H9 (cell line): ENCODE measurements around the gene ZNF292. TPM values are rescaled to one million over a fixed set of nuclear protein-coding genes. Genes with fewer than 3 reads are reported as not detected.

ENCODE experiments used
- DNase-seq: peaks from one replicate; pipeline ENCODE4 v3.0.0-alpha.2; 2017
- H2AFZ ChIP-seq: one replicate; pipeline ENCODE4 v1.6.1; 2013; ENCODE audit warnings: mild to moderate bottlenecking, low read length, control low read depth, moderate library complexity
- H2AK5ac ChIP-seq: 2 replicates; pipeline ENCODE4 v1.6.1; 2013; ENCODE audit warnings: low read length, control low read depth, mixed read lengths; ENCODE audit not compliant: insufficient read length
- H2BK120ac ChIP-seq: one replicate; pipeline ENCODE4 v1.6.1; 2013; ENCODE audit warnings: low read depth, mild to moderate bottlenecking, low read length, control low read depth, inconsistent platforms; ENCODE audit not compliant: poor library complexity, severe bottlenecking
- H2BK12ac ChIP-seq: 2 replicates; pipeline ENCODE4 v1.6.1; 2013; ENCODE audit warnings: low read length, control low read depth, mixed read lengths, low read depth; ENCODE audit not compliant: insufficient read length
- H2BK15ac ChIP-seq: 2 replicates; pipeline ENCODE4 v1.6.1; 2013; ENCODE audit warnings: low read depth, low read length, control low read depth
- H2BK20ac ChIP-seq: one replicate; pipeline ENCODE4 v1.6.1; 2013; ENCODE audit warnings: low read depth, mild to moderate bottlenecking, low read length, control low read depth, inconsistent platforms; ENCODE audit not compliant: poor library complexity, severe bottlenecking
- H2BK5ac ChIP-seq: 2 replicates; pipeline ENCODE4 v1.6.1; 2013; ENCODE audit warnings: low read length, control low read depth, mixed read lengths; ENCODE audit not compliant: insufficient read length
- H3K14ac ChIP-seq: 2 replicates; pipeline ENCODE4 v1.6.1; 2013; ENCODE audit warnings: low read length, control low read depth; ENCODE audit not compliant: insufficient read depth
- H3K18ac ChIP-seq: 2 replicates; pipeline ENCODE4 v1.6.1; 2013; ENCODE audit warnings: low read depth, mild to moderate bottlenecking, mixed read lengths, low read length, control low read depth; ENCODE audit not compliant: insufficient read length
- H3K23ac ChIP-seq: 2 replicates; pipeline ENCODE4 v1.6.1; 2013; ENCODE audit warnings: low read length, control low read depth, mixed read lengths, low read depth; ENCODE audit not compliant: insufficient read length
- H3K23me2 ChIP-seq: 2 replicates; pipeline ENCODE4 v1.6.1; 2013; ENCODE audit warnings: low read depth, mild to moderate bottlenecking, mixed read lengths, low read length, control low read depth; ENCODE audit not compliant: insufficient read length, poor library complexity, severe bottlenecking
- H3K27ac ChIP-seq: 2 replicates; pipeline ENCODE4 v1.5.1; 2013; ENCODE audit warnings: low read length, control low read depth, mixed read lengths, low read depth; ENCODE audit not compliant: insufficient read length
- H3K27me3 ChIP-seq: 2 replicates; pipeline ENCODE4 v1.6.1; 2013; ENCODE audit warnings: low read length, control low read depth, inconsistent platforms; ENCODE audit not compliant: insufficient read depth
- H3K4ac ChIP-seq: 2 replicates; pipeline ENCODE4 v1.6.1; 2013; ENCODE audit warnings: low read depth, mild to moderate bottlenecking, control low read depth, inconsistent platforms, low read length, moderate library complexity
- H3K4me1 ChIP-seq: 2 replicates; pipeline ENCODE4 v1.6.1; 2013; ENCODE audit warnings: low read length, control low read depth, inconsistent platforms; ENCODE audit not compliant: insufficient read depth
- H3K4me2 ChIP-seq: 2 replicates; pipeline ENCODE4 v1.6.1; 2013; ENCODE audit warnings: low read length, control low read depth, mixed read lengths; ENCODE audit not compliant: insufficient read length, insufficient read depth
- H3K56ac ChIP-seq: 2 replicates; pipeline ENCODE4 v1.6.1; 2013; ENCODE audit warnings: low read depth, mild to moderate bottlenecking, mixed read lengths, low read length, control low read depth; ENCODE audit not compliant: insufficient read length
- H3K79me1 ChIP-seq: 2 replicates; pipeline ENCODE4 v1.6.1; 2013; ENCODE audit warnings: low read depth, mild to moderate bottlenecking, moderate library complexity, low read length, control low read depth, inconsistent platforms; ENCODE audit not compliant: insufficient read depth, poor library complexity, severe bottlenecking
- H3K79me2 ChIP-seq: 2 replicates; pipeline ENCODE4 v1.6.1; 2013; ENCODE audit warnings: low read length, control low read depth, inconsistent platforms; ENCODE audit not compliant: insufficient read depth
- H3K9ac ChIP-seq: 2 replicates; pipeline ENCODE4 v1.6.1; 2013; ENCODE audit warnings: low read length, control low read depth, mixed read lengths; ENCODE audit not compliant: insufficient read length; ENCODE audit errors: extremely low read depth
- H3K9me3 ChIP-seq: one replicate; pipeline ENCODE4 v1.6.1; 2013; ENCODE audit warnings: low read depth, low read length, inconsistent platforms; ENCODE audit not compliant: control insufficient read depth
- H3T11ph ChIP-seq: one replicate; pipeline ENCODE4 v1.6.1; 2013; ENCODE audit warnings: mild to moderate bottlenecking, low read length, control low read depth, inconsistent platforms
- H4K20me1 ChIP-seq: one replicate; pipeline ENCODE4 v1.6.1; 2013; ENCODE audit not compliant: control insufficient read depth, insufficient read length, insufficient read depth
- H4K5ac ChIP-seq: 2 replicates; pipeline ENCODE4 v1.6.1; 2013; ENCODE audit warnings: low read depth, mild to moderate bottlenecking, mixed read lengths, low read length, control low read depth; ENCODE audit not compliant: insufficient read length
- H4K8ac ChIP-seq: replicated peaks from 2 replicates; pipeline ENCODE4 v1.6.1; 2013; ENCODE audit warnings: low read length, control low read depth, mixed read lengths, low read depth; ENCODE audit not compliant: insufficient read length
- H4K91ac ChIP-seq: 2 replicates; pipeline ENCODE4 v1.6.1; 2013; ENCODE audit warnings: low read depth, mild to moderate bottlenecking, moderate library complexity, mixed read lengths, low read length, control low read depth; ENCODE audit not compliant: insufficient read length
- H3K27ac Mint-ChIP-seq, 3 experiments: 2 replicates in 2 of 3; 3 replicates in 1 of 3; pipeline ENCODE4 v1.8.0; 2020 to 2021; ENCODE audit warnings: mixed read lengths in 3 of 3, mild to moderate bottlenecking in 1 of 3, moderate library complexity in 1 of 3
- H3K27me3 Mint-ChIP-seq: 2 replicates; pipeline ENCODE4 v1.8.0; 2021; ENCODE audit warnings: low read depth, mild to moderate bottlenecking, moderate library complexity, mixed read lengths
- H3K36me3 Mint-ChIP-seq, 3 experiments: 2 replicates in 2 of 3; 3 replicates in 1 of 3; pipeline ENCODE4 v1.8.0; 2020 to 2021; ENCODE audit warnings: low read depth in 3 of 3, mixed read lengths in 3 of 3; ENCODE audit not compliant: insufficient read depth in 1 of 3
- H3K4me1 Mint-ChIP-seq, 2 experiments: 2 replicates each; pipeline ENCODE4 v1.8.0; 2020; ENCODE audit warnings: mixed read lengths in 2 of 2
- H3K4me3 Mint-ChIP-seq, 2 experiments: 2 replicates in 1 of 2; 3 replicates in 1 of 2; pipeline ENCODE4 v1.8.0; 2020 to 2021; ENCODE audit warnings: mild to moderate bottlenecking in 2 of 2, mixed read lengths in 2 of 2, moderate library complexity in 1 of 2
- H3K9me3 Mint-ChIP-seq, 2 experiments: 2 replicates in 1 of 2; 3 replicates in 1 of 2; pipeline ENCODE4 v1.8.0; 2020; ENCODE audit warnings: mild to moderate bottlenecking in 2 of 2, mixed read lengths in 2 of 2, moderate library complexity in 1 of 2
- WGBS: extraction: QIAGEN DNeasy Blood & Tissue Kit; methylation state at CpG from one replicate; pipeline ENCODE4 v1.1.7; 2013; ENCODE audit warnings: missing lambda C conversion rate, low lambda C conversion rate, mixed read lengths; ENCODE audit not compliant: insufficient read length; ENCODE audit errors: extremely low coverage; 5-methylcytosine and 5-hydroxymethylcytosine counted together
- total RNA-seq: library from RNA; stranded (reverse); gene quantifications from 2 replicates; pipeline ENCODE4 v1.2.1, GENCODE V29; 2021
- TF ChIP-seq, protein P1 (sequence below): fragments of 200-600 bp; sonication (generic); conservative IDR thresholded peaks from 3 replicates; pipeline ENCODE4 v1.8.0; 2021; ENCODE audit warnings: antibody characterized with exemption, mild to moderate bottlenecking

The ZNF292 gene
- total RNA-seq, 1 experiment from 2014 or later = 38.7 TPM

DNA sequence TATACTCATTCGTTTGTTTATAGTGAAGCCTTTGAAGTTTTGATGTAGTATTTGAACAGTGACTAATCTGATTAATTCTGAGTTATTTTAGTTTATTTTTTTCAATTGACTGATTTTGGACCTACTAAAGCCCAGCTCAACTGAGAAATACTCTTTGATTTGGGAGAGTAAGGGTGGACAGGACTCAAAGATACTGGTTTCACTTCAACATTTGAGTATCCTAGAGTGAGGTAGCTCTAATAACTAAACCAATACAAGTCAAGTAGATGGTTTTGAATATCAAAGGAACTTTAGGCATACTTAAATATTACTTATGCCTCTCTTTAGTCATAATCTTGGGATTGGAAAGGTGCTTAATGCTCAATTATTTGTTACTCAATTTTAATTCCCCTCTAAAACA, 65.6 kb downstream of the ZNF292 start:
- H3K27me3 ChIP-seq = no peaks in the 10 kb centered on the region
- no peaks in the 10 kb centered on the region for H3K9me3 ChIP-seq
- H2AFZ ChIP-seq = no peak overlapping the region
- H2BK20ac ChIP-seq = no peak overlapping the region
- H2BK5ac ChIP-seq = no peak overlapping the region
- TF ChIP-seq, protein P1, sequence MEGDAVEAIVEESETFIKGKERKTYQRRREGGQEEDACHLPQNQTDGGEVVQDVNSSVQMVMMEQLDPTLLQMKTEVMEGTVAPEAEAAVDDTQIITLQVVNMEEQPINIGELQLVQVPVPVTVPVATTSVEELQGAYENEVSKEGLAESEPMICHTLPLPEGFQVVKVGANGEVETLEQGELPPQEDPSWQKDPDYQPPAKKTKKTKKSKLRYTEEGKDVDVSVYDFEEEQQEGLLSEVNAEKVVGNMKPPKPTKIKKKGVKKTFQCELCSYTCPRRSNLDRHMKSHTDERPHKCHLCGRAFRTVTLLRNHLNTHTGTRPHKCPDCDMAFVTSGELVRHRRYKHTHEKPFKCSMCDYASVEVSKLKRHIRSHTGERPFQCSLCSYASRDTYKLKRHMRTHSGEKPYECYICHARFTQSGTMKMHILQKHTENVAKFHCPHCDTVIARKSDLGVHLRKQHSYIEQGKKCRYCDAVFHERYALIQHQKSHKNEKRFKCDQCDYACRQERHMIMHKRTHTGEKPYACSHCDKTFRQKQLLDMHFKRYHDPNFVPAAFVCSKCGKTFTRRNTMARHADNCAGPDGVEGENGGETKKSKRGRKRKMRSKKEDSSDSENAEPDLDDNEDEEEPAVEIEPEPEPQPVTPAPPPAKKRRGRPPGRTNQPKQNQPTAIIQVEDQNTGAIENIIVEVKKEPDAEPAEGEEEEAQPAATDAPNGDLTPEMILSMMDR = no peak
- H3K27ac Mint-ChIP-seq = no peak overlapping the region; a peak in 1 of 7 replicates
- no peak overlapping the region for H3K9ac ChIP-seq
- no peak overlapping the region for H4K91ac ChIP-seq
- H3K56ac ChIP-seq = no peak overlapping the region
- no peak overlapping the region for H3T11ph ChIP-seq
- no peak overlapping the region for H2AK5ac ChIP-seq
- H3K4me2 ChIP-seq = no peak overlapping the region
- no peak overlapping the region for H3K4ac ChIP-seq
- no CpG with 5 or more reads among the region's 1 CpG for WGBS
- H3K79me2 ChIP-seq = no peaks in the 10 kb centered on the region
- H4K8ac ChIP-seq = no peak overlapping the region
- peaks cover 41 to 71% (median 65%) of the 10 kb centered on the region in 3 experiments for H3K36me3 Mint-ChIP-seq
- peaks cover 0 to 6% of the 10 kb centered on the region in 2 experiments; a peak in 2 of 5 replicates for H3K9me3 Mint-ChIP-seq
- H3K4me1 Mint-ChIP-seq = peaks cover 7 to 9% of the 10 kb centered on the region in 2 experiments; a peak in 3 of 4 replicates
- H3K79me1 ChIP-seq = no peaks in the 10 kb centered on the region
- no peak overlapping the region for H2BK12ac ChIP-seq
- H3K18ac ChIP-seq = no peak overlapping the region
- H3K4me1 ChIP-seq = no peaks in the 10 kb centered on the region
- H2BK120ac ChIP-seq = no peak overlapping the region
- no peak overlapping the region for H4K5ac ChIP-seq
- DNase-seq = no peak
- H3K23me2 ChIP-seq = no peaks in the 10 kb centered on the region
- no peak overlapping the region for H3K23ac ChIP-seq
- no peak overlapping the region for H3K14ac ChIP-seq
- H4K20me1 ChIP-seq = no peaks in the 10 kb centered on the region
- H3K27me3 Mint-ChIP-seq = no peaks in the 10 kb centered on the region
- H3K27ac ChIP-seq = no peak overlapping the region
- H3K4me3 Mint-ChIP-seq = no peak overlapping the region
- no peak overlapping the region for H2BK15ac ChIP-seq
